Spinal cord (tissue), 10 donors: ENCODE results near the gene ZNF425. TPM values are rescaled to one million over a fixed set of nuclear protein-coding genes. Genes with fewer than 3 reads are reported as not detected.

Source experiments
- DNase-seq, 6 donors: peaks; one replicate each; pipeline versions ENCODE4 v3.0.0 to v3.0.0-alpha.2; 2013 to 2015; ENCODE audit warnings: low spot score in 6 of 6, low read depth in 4 of 6
- H3K27ac ChIP-seq: one replicate; pipeline ENCODE4 v1.5.1; 2013; ENCODE audit warnings: low read depth, low read length, control low read depth
- H3K27me3 ChIP-seq: one replicate; pipeline ENCODE4 v1.6.1; 2013; ENCODE audit warnings: low read length; ENCODE audit not compliant: control insufficient read depth, insufficient read depth
- H3K36me3 ChIP-seq: one replicate; pipeline ENCODE4 v1.6.1; 2013; ENCODE audit warnings: low read length; ENCODE audit not compliant: control insufficient read depth, insufficient read depth
- H3K4me1 ChIP-seq: one replicate; pipeline ENCODE4 v1.6.1; 2013; ENCODE audit warnings: low read length; ENCODE audit not compliant: control insufficient read depth, insufficient read depth
- H3K4me3 ChIP-seq: one replicate; pipeline ENCODE4 v1.5.1; 2013; ENCODE audit warnings: low read depth, low read length, control low read depth
- H3K9me3 ChIP-seq: one replicate; pipeline ENCODE4 v1.6.1; 2013; ENCODE audit warnings: low read length; ENCODE audit not compliant: control insufficient read depth, insufficient read depth
- WGBS: methylation state at CpG from one replicate; pipeline ENCODE4 v1.1.5; 2013; ENCODE audit warnings: missing lambda C conversion rate; ENCODE audit not compliant: insufficient coverage; 5-methylcytosine and 5-hydroxymethylcytosine counted together
- polyA plus RNA-seq, 2 donors: library from polyadenylated mRNA; unstranded; fragments of 120-200 nt; gene quantifications; one replicate each; pipeline ENCODE4 v1.2.1, GENCODE V29; 2013; ENCODE audit not compliant: insufficient read length in 2 of 2
- total RNA-seq, 2 donors: library from RNA; depleted of rRNA in 1 of 2; stranded (reverse); fragments of 120-200 nt in 1 of 2; fragments of >200 nt in 1 of 2; gene quantifications; one replicate each; pipeline versions ENCODE4 v1.2.3 to v1.2.4, GENCODE V29; 2013 to 2014
- donor health status: healthy.

The ZNF425 gene
- total and polyA plus RNA-seq, 4 donors, result 5.7 to 6.3 (median 6.0) TPM

- DNase-seq, result no peak
- 100% methylated on average over 2 of the region's 6 CpGs for WGBS
- Histone ChIP-seq H3K9me3 (no peaks in the 10 kb centered on the region), H3K4me3 (no peak overlapping the region), H3K36me3 (peaks cover 14% of the 10 kb centered on the region), H3K27me3 (no peaks in the 10 kb centered on the region), H3K27ac (no peak overlapping the region), H3K4me1 (no peaks in the 10 kb centered on the region)
These were observed 44.2 kb downstream of the ZNF425 start for GRCh38 chr7:149081914-149082313.

- Histone ChIP-seq H3K9me3 (no peaks in the 10 kb centered on the region), H3K4me1 (no peaks in the 10 kb centered on the region), H3K27me3 (no peaks in the 10 kb centered on the region), H3K27ac (no peak overlapping the region), H3K36me3 (peaks cover 17% of the 10 kb centered on the region), H3K4me3 (no peak overlapping the region)
- no peak for DNase-seq
- WGBS, result 96% methylated on average over 4 of the region's 9 CpGs
These were observed 48.5 kb downstream of the ZNF425 start for GRCh38 chr7:149077594-149077993.

- WGBS, result no CpG with 5 or more reads among the region's 2 CpGs
- Histone ChIP-seq H3K9me3 (no peaks in the 10 kb centered on the region), H3K36me3 (peaks cover 39% of the 10 kb centered on the region), H3K27ac (no peak overlapping the region), H3K27me3 (no peaks in the 10 kb centered on the region), H3K4me1 (no peaks in the 10 kb centered on the region), H3K4me3 (no peak overlapping the region)
- DNase-seq, result no peak
These were observed 50.8 kb downstream of the ZNF425 start for GRCh38 chr7:149075286-149075685.

GRCh38 chr7:149074116-149074885, 51.8 kb downstream of the ZNF425 start:
- Histone ChIP-seq H3K27me3 (no peaks in the 10 kb centered on the region), H3K27ac (no peak overlapping the region), H3K4me3 (no peak overlapping the region), H3K36me3 (peaks cover 40% of the 10 kb centered on the region), H3K9me3 (no peaks in the 10 kb centered on the region), H3K4me1 (no peaks in the 10 kb centered on the region)
- no CpG with 5 or more reads among the region's 3 CpGs for WGBS
- no peak for DNase-seq

GRCh38 chr7:149072438-149072775, 53.7 kb downstream of the ZNF425 start:
- no peaks in the 10 kb centered on the region for H3K9me3 ChIP-seq
- peaks cover 47% of the 10 kb centered on the region for H3K36me3 ChIP-seq
- WGBS, result 100% methylated on average over 1 of the region's 4 CpGs
- no peak overlapping the region for H3K4me3 ChIP-seq
- no peaks in the 10 kb centered on the region for H3K4me1 ChIP-seq
- H3K27ac ChIP-seq, result no peak overlapping the region
- H3K27me3 ChIP-seq, result no peaks in the 10 kb centered on the region
- no peak for DNase-seq

GRCh38 chr7:149071641-149072437, 54.3 kb downstream of the ZNF425 start:
- H3K27me3 ChIP-seq, result no peaks in the 10 kb centered on the region
- no peaks in the 10 kb centered on the region for H3K9me3 ChIP-seq
- 72% methylated on average over 45 of the region's 46 CpGs for WGBS
- H3K27ac ChIP-seq, result no peak overlapping the region
- peaks cover 48% of the 10 kb centered on the region for H3K36me3 ChIP-seq
- H3K4me3 ChIP-seq, result no peak overlapping the region
- no peaks in the 10 kb centered on the region for H3K4me1 ChIP-seq
- no peak for DNase-seq

- no peak overlapping the region for H3K27ac ChIP-seq
- no peaks in the 10 kb centered on the region for H3K4me1 ChIP-seq
- peaks cover 45% of the 10 kb centered on the region for H3K36me3 ChIP-seq
- H3K4me3 ChIP-seq, result no peak overlapping the region
- no peaks in the 10 kb centered on the region for H3K9me3 ChIP-seq
- 96% methylated on average over 29 of the region's 29 CpGs for WGBS
- H3K27me3 ChIP-seq, result no peaks in the 10 kb centered on the region
- DNase-seq, result no peak
These were observed 54.9 kb downstream of the ZNF425 start for GRCh38 chr7:149071182-149071635.

GRCh38 chr7:149070372-149071125, 55.6 kb downstream of the ZNF425 start:
- H3K9me3 ChIP-seq, result no peaks in the 10 kb centered on the region
- DNase-seq, result no peak
- no peak overlapping the region for H3K27ac ChIP-seq
- H3K4me3 ChIP-seq, result no peak overlapping the region
- peaks cover under 1% of the 10 kb centered on the region for H3K4me1 ChIP-seq
- no peaks in the 10 kb centered on the region for H3K27me3 ChIP-seq
- WGBS, result 86% methylated on average over 29 of the region's 31 CpGs
- peaks cover 45% of the 10 kb centered on the region for H3K36me3 ChIP-seq

- no peak overlapping the region for H3K4me3 ChIP-seq
- DNase-seq, result no peak
- 14% methylated on average over 1 of the region's 4 CpGs for WGBS
- peaks cover 11% of the 10 kb centered on the region for H3K4me1 ChIP-seq
- H3K36me3 ChIP-seq, result peaks cover 45% of the 10 kb centered on the region
- no peak overlapping the region for H3K27ac ChIP-seq
- no peaks in the 10 kb centered on the region for H3K27me3 ChIP-seq
- no peaks in the 10 kb centered on the region for H3K9me3 ChIP-seq
These were observed 58.3 kb downstream of the ZNF425 start for GRCh38 chr7:149067869-149068268.
